NCI-H1092 treated with DMSO at 0.1 percent for 48 hours (cell line): Measurements from ENCODE around the gene GALNS.
A peak's percentile ranks its signal among the peaks of the same experiment; 100 is the strongest.
"Not testable (repeated sequence)": the region's sequence is repeated elsewhere in the genome, so short reads cannot be mapped to it uniquely, and the experiment has no call there.

ENCODE experiments used
- DNase-seq: peaks from one replicate; lab custom pipeline; 2025; lab: John Stamatoyannopoulos, UW

The GALNS gene

GRCh38 chr16:88784074-88784855 is 72.5 kb downstream of the GALNS start:
- no peak for DNase-seq

- no peak for DNase-seq
Observed at GRCh38 chr16:88783391-88784073, 73.2 kb downstream of the GALNS start.

GRCh38 chr16:88782454-88783390 is 74.0 kb downstream of the GALNS start:
- DNase-seq = no peak

GRCh38 chr16:88781140-88782077 is 75.3 kb downstream of the GALNS start:
- no peak for DNase-seq

GRCh38 chr16:88780142-88781062 is 76.3 kb downstream of the GALNS start:
- DNase-seq = no peak

GRCh38 chr16:88779406-88780141 is 77.2 kb downstream of the GALNS start:
- no peak for DNase-seq

GRCh38 chr16:88778541-88779065 is 78.1 kb downstream of the GALNS start:
- no peak for DNase-seq

- DNase-seq = no peak
Observed at GRCh38 chr16:88778271-88778525, 78.5 kb downstream of the GALNS start.

- no peak for DNase-seq
Observed at GRCh38 chr16:88777471-88778270, 79.1 kb downstream of the GALNS start.

- DNase-seq = no peak
Observed at GRCh38 chr16:88775825-88776224, 80.9 kb downstream of the GALNS start.

GRCh38 chr16:88774544-88775393 is 82.0 kb downstream of the GALNS start:
- no peak for DNase-seq

GRCh38 chr16:88773812-88774291 is 82.9 kb downstream of the GALNS start:
- no peak for DNase-seq

GRCh38 chr16:88772871-88773811 is 83.6 kb downstream of the GALNS start:
- peak; percentile 25 for DNase-seq

- DNase-seq = not testable (repeated sequence)
Observed at GRCh38 chr16:88771781-88772180, 85.0 kb downstream of the GALNS start.

GRCh38 chr16:88771294-88771772 is 85.4 kb downstream of the GALNS start:
- DNase-seq = no peak
